ENCODE measurements around the gene TRIM63.
"Not testable (repeated sequence)": the region's sequence is repeated elsewhere in the genome, so short reads cannot be mapped to it uniquely, and the experiment has no call there.

The TRIM63 gene

GRCh38 chr1:26067432-26067911 lies at the start of gene TRIM63:
Gene TRIM63, minus strand, starts transcription at chr1:26067630. Its CDS starts 136 bp downstream, at chr1:26067494.
- DNase-seq (ENCODE audit: low read depth in 3 of 3) = no peak

DNA sequence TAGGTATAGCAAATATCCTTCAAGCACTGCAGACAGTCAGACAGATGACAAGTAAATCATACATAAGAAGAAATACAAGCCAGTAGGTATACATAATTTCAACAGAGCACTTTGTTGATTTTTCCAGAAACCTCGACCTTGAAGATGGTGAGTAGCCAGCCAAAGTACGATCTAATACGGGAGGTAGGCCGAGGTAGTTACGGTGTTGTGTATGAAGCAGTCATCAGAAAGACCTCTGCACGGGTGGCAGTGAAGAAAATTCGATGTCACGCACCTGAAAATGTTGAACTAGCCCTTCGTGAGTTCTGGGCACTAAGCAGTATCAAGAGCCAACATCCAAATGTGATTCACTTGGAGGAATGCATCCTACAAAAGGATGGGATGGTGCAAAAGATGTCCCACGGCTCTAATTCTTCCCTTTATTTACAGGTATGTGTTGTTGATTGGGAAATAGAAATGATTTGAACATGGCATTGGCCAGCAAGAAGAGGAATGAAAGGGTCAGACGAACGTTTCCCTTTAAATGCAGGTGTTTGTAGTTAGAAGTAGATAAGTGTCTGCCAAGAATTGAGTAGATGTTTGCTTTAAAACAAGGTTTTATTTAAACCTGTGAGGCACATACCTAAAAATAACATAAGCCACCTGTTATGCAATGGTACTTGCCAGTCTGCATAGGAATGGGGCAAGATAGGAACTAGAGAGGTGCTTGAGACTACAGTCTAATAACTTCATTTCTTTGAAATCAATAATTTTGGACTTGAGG lies 46.9 kb upstream of the TRIM63 start:
- no peak for DNase-seq (ENCODE audit: low read depth in 3 of 3)

DNA sequence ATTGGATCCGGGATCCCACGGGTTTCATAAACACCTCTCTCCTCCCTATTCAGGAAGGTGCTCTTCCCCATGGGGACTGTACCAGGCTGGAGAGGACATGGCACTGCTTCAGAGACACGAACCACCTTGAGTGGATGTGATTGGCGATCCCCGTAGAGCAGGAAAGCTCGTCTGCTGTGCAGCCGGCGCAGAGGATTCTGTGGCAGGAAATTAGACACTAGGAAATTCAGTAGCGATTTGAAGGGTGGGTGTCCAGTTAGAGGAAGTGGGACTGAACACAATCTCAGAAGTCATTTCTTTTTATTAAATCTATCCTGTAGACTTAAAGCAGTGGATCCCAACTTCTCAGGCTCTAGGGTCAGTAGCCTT lies 45.0 kb upstream of the TRIM63 start:
- DNase-seq (ENCODE audit: low read depth in 3 of 3) = no peak

DNA sequence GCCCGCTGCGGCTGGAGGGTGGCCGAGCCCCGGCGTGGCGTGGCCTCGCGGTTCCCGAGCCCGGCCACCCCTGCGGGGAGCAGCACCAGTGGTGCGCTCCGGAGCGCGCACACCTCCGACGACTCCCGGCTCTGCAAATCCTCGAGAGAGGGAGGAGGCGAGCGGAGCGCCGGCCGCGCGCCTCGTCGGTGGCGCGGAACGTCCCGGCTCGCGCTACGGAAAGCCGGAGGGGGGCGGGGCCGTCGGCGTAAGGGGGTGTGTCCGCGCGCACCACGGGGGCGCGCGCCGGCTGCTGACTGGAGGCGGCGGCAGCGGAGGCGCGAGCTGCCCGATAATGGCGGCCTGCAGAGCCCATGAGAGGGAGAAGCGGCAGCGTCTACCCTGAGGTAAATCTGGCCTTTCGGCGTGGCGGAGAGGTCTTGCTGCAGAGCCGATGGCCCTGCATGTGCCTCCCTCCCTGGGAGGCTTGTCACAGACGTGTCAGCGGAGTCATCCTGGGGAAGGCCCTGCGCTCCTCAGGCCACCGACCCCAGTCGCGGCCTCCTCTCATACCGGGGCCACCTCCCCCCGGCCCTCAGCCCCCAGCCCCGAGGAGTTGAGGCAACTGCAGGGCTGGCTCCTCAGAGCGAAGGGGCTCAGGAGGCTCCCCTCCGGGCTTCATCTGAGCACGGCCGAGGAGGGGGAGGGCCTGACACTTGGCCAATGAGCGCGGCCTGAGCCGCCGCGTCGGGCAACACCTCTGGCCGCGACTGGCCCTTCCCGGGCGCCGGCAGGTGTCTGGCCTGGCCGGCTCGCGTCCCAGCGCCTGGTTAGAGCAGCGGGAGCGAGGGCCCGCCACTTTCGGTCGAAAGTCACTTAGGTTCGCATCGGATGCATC lies 44.3 kb upstream of the TRIM63 start, which contains the start of gene PDIK1L:
Gene PDIK1L (plus strand): TSS at position 295 of the 877 bp plus-strand sequence. CDS start 2,485 bp downstream, outside the sequence.
- peak; percentile 90 to 94 (median 91) for DNase-seq (ENCODE audit: low read depth in 3 of 3)

- DNase-seq (ENCODE audit: low read depth in 3 of 3) = peak; percentile 48 to 53 (median 52)
These were observed 43.5 kb upstream of the TRIM63 start for GRCh38 chr1:26110731-26111529.

GRCh38 chr1:26109229-26110164 lies 42.1 kb upstream of the TRIM63 start:
- DNase-seq (ENCODE audit: low read depth in 3 of 3) = no peak

DNA sequence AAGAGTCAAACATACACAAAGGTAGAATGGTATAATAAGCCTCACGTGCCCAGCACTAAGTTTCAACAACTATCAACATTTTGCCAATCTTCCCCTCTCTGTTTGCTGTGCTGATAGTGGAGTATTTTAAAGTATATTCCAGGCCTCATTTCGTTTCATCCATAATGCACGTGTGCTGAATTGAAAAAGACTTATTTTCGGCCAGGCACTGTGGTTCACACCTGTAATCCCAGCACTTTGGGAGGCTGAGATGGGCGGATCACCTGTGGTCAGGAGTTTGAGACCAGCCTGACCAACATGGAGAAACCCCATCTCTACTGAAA lies 37.8 kb upstream of the TRIM63 start:
- DNase-seq (ENCODE audit: low read depth in 3 of 3) = not testable (repeated sequence)

GRCh38 chr1:26102526-26102925 lies 35.1 kb upstream of the TRIM63 start:
- DNase-seq (ENCODE audit: low read depth in 3 of 3) = no peak

- DNase-seq (ENCODE audit: low read depth in 3 of 3) = no peak
These were observed 34.7 kb upstream of the TRIM63 start for GRCh38 chr1:26102119-26102518.

DNA sequence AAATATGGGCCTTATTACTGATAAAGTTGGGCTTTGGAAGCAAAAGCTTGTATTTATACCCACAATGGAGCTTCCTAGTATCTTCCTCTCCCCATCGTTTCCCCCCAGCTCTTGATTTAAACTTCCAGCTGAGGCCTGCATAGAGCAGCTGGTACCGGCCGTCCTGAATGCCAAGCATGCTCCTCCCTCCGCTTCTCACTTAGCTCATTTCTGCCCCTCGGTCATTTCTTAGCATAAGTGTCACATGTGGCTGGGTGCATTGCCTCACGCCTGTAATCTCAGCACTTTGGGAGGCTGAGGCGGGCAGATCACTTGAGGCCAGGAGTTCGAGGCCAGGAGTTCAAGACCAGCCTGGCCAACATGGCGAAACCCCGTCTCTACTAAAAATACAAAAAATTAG lies 32.8 kb upstream of the TRIM63 start:
- DNase-seq (ENCODE audit: low read depth in 3 of 3) = not testable (repeated sequence)

DNA sequence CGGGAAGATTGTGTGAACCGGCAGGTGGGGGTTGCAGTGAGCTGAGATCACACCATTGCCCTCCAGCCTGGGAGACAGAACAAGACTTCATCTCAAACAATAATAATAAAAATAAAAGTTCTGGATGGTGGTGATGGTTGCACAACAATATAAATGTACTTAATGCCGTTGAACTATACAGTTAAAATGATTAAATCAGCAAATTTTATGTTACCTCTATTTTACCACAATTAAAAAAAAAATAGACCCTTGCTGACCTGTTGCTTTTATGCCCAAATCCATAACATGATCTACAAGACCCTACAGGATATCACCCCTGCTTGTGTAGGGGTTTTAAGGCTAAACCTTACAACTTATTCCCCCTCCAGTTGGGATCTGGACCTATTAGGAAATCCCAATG lies 32.4 kb upstream of the TRIM63 start:
- DNase-seq (ENCODE audit: low read depth in 3 of 3) = no peak

DNA sequence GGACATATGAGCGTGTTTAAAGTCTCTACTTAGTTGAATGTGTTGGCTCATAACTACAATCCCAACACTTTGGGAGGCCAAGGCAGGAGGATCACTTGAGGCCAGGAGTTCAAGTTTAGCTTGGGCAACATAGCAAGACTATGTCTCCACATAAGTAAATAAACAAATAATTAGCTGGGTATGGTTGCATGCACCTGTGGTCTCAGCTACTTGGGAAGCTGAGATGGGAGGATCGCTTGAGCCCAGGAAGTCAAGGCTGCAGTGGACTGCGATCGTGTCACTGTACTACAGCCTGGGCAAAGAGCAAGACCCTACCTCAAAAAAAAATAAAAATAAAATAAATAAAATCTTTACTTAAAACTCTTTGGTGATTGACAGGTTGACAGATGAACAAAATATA lies 31.2 kb upstream of the TRIM63 start:
- DNase-seq (ENCODE audit: low read depth in 3 of 3) = no peak

- no peak for DNase-seq (ENCODE audit: low read depth in 3 of 3)
These were observed 30.3 kb upstream of the TRIM63 start for GRCh38 chr1:26097696-26098095.

GRCh38 chr1:26096471-26096870 lies 29.0 kb upstream of the TRIM63 start:
- DNase-seq (ENCODE audit: low read depth in 3 of 3) = no peak

- DNase-seq (ENCODE audit: low read depth in 3 of 3) = no peak
These were observed 27.4 kb upstream of the TRIM63 start for GRCh38 chr1:26094677-26095383.

DNA sequence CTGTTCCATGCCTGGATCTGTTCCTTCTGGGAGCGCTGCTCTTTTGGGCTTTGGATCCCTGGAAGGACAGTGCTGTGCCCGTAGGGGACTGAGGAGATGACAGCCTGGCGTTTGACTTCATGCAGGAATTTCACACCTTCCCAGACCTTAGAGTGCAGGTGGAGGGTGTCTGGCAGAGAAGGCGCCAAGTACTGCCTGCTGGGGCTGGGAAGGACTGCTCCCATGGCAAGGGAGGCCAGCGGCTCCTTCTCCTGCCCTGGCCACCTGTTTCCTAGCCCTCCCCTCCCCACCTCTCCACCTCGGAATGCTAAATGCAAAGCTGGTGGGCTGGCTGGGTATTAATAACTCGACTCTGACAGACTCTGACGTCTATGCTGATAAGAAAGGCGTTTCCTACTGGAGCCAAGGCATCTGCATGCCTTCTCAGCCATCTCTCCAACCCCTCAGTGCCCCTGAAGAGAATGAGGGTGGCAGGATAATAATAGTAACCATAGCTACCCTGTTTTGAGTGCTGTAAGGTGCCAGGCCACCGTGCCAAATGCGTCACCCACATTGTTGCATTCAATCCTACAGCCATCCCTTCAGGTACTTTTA lies 26.7 kb upstream of the TRIM63 start:
- DNase-seq (ENCODE audit: low read depth in 3 of 3) = no peak

- not testable (repeated sequence) for DNase-seq (ENCODE audit: low read depth in 3 of 3)
These were observed 26.1 kb upstream of the TRIM63 start for GRCh38 chr1:26093569-26093968.

- DNase-seq (ENCODE audit: low read depth in 3 of 3) = no peak
These were observed 25.0 kb upstream of the TRIM63 start for GRCh38 chr1:26092422-26092821.

- no peak for DNase-seq (ENCODE audit: low read depth in 3 of 3)
These were observed 23.5 kb upstream of the TRIM63 start for GRCh38 chr1:26090893-26091292.

DNA sequence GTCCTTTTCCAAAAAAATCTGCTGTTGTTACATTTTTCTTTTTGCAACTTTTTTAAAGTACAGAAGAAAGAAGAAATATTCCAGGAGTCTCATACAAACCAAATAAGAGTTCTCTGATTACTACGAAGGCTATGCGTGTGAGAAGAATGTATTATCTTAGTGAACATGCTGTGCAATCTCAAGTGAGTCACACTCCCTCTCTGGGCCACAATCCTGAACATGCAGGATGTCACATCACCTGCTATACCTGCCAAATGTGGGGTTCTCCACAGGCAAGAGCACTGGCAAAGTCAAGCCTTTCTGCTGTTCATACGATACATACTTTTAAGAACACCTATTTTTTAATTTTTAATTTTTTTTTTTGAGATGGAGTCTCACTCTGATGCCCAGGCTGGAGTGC lies 21.7 kb upstream of the TRIM63 start:
- DNase-seq (ENCODE audit: low read depth in 3 of 3) = no peak
